Mucosa of rectum (tissue), 2 donors: ENCODE results near the gene RYR2.

Experiments used
- H3K27ac ChIP-seq, 2 donors: one replicate each; pipeline ENCODE4 v1.7.0; 2013; ENCODE audit warnings: inconsistent platforms in 2 of 2, low read depth in 2 of 2, low read length in 2 of 2
- H3K27me3 ChIP-seq, 2 donors: one replicate each; pipeline ENCODE4 v1.7.0; 2013; ENCODE audit warnings: low read length in 2 of 2; ENCODE audit not compliant: control insufficient read depth in 2 of 2, insufficient read depth in 2 of 2
- H3K36me3 ChIP-seq, 2 donors: one replicate each; pipeline ENCODE4 v1.7.0; 2013; ENCODE audit warnings: low read length in 2 of 2; ENCODE audit not compliant: control insufficient read depth in 2 of 2, insufficient read depth in 2 of 2
- H3K4me1 ChIP-seq, 2 donors: one replicate each; pipeline ENCODE4 v1.7.0; 2013; ENCODE audit warnings: low read length in 2 of 2, mild to moderate bottlenecking in 1 of 2; ENCODE audit not compliant: control insufficient read depth in 2 of 2, insufficient read depth in 2 of 2
- H3K4me3 ChIP-seq, 2 donors: one replicate each; pipeline ENCODE4 v1.7.0; 2013; ENCODE audit warnings: low read length in 2 of 2
- H3K9ac ChIP-seq, 2 donors: one replicate each; pipeline ENCODE4 v1.7.0; 2013; ENCODE audit warnings: low read length in 2 of 2, low read depth in 1 of 2, mild to moderate bottlenecking in 1 of 2
- H3K9me3 ChIP-seq, 2 donors: one replicate each; pipeline ENCODE4 v1.7.0; 2013; ENCODE audit warnings: low read length in 2 of 2; ENCODE audit not compliant: control insufficient read depth in 2 of 2
- donor health status: healthy.
- donor health status: Normal muscosa, but diverticular disease.

RYR2 gene

GRCh38 chr1:237542525-237543418, 500.8 kb downstream of the RYR2 start:
- no peaks in the 10 kb centered on the region for H3K9me3 ChIP-seq
- no peak overlapping the region for H3K9ac ChIP-seq
- H3K27ac ChIP-seq, result no peak overlapping the region
- H3K27me3 ChIP-seq, result no peaks in the 10 kb centered on the region
- H3K4me3 ChIP-seq, result no peak overlapping the region
- H3K36me3 ChIP-seq, result no peaks in the 10 kb centered on the region
- H3K4me1 ChIP-seq, result no peaks in the 10 kb centered on the region

GRCh38 chr1:237553078-237553477, 511.1 kb downstream of the RYR2 start:
- H3K4me3 ChIP-seq, result no peak overlapping the region
- no peaks in the 10 kb centered on the region for H3K27me3 ChIP-seq

GRCh38 chr1:237556911-237557310, 514.9 kb downstream of the RYR2 start:
- no peaks in the 10 kb centered on the region for H3K36me3 ChIP-seq
- no peaks in the 10 kb centered on the region for H3K27me3 ChIP-seq
- H3K9me3 ChIP-seq, result no peaks in the 10 kb centered on the region
- no peak overlapping the region for H3K4me3 ChIP-seq
- no peaks in the 10 kb centered on the region for H3K4me1 ChIP-seq
- no peak overlapping the region for H3K27ac ChIP-seq
- H3K9ac ChIP-seq, result no peak overlapping the region

More at GRCh38 chr1:237553078-237553477, 511.1 kb downstream of the RYR2 start:
- Histone ChIP-seq H3K9ac (no peak overlapping the region), H3K36me3 (no peaks in the 10 kb centered on the region), H3K4me1 (no peaks in the 10 kb centered on the region), H3K9me3 (no peaks in the 10 kb centered on the region), H3K27ac (no peak overlapping the region)

GRCh38 chr1:237562242-237562823, 520.3 kb downstream of the RYR2 start:
- Histone ChIP-seq H3K9ac (no peak overlapping the region), H3K27ac (no peak overlapping the region), H3K4me1 (no peaks in the 10 kb centered on the region), H3K36me3 (no peaks in the 10 kb centered on the region), H3K27me3 (no peaks in the 10 kb centered on the region), H3K9me3 (no peaks in the 10 kb centered on the region), H3K4me3 (no peak overlapping the region)

- no peaks in the 10 kb centered on the region for H3K4me1 ChIP-seq
- H3K4me3 ChIP-seq, result no peak overlapping the region
- no peaks in the 10 kb centered on the region for H3K9me3 ChIP-seq
- no peak overlapping the region for H3K9ac ChIP-seq
- no peak overlapping the region for H3K27ac ChIP-seq
- H3K27me3 ChIP-seq, result no peaks in the 10 kb centered on the region
- H3K36me3 ChIP-seq, result no peaks in the 10 kb centered on the region
These were observed 523.3 kb downstream of the RYR2 start for GRCh38 chr1:237565236-237565635.

GRCh38 chr1:237566581-237566980, 524.6 kb downstream of the RYR2 start:
- no peaks in the 10 kb centered on the region for H3K4me1 ChIP-seq
- no peak overlapping the region for H3K27ac ChIP-seq
- no peaks in the 10 kb centered on the region for H3K27me3 ChIP-seq
- H3K9me3 ChIP-seq, result no peaks in the 10 kb centered on the region
- no peaks in the 10 kb centered on the region for H3K36me3 ChIP-seq
- no peak overlapping the region for H3K9ac ChIP-seq
- H3K4me3 ChIP-seq, result no peak overlapping the region

- H3K4me1 ChIP-seq, result no peaks in the 10 kb centered on the region
These were observed 527.0 kb downstream of the RYR2 start for GRCh38 chr1:237568955-237569354.

GRCh38 chr1:237570530-237570929, 528.5 kb downstream of the RYR2 start:
- Histone ChIP-seq H3K4me1 (no peaks in the 10 kb centered on the region), H3K4me3 (no peak overlapping the region), H3K9me3 (no peaks in the 10 kb centered on the region), H3K27ac (no peak overlapping the region), H3K36me3 (no peaks in the 10 kb centered on the region), H3K27me3 (no peaks in the 10 kb centered on the region), H3K9ac (no peak overlapping the region)

More at GRCh38 chr1:237568955-237569354, 527.0 kb downstream of the RYR2 start:
- no peak overlapping the region for H3K27ac ChIP-seq
- no peak overlapping the region for H3K9ac ChIP-seq
- no peaks in the 10 kb centered on the region for H3K27me3 ChIP-seq
- no peak overlapping the region for H3K4me3 ChIP-seq
- no peaks in the 10 kb centered on the region for H3K9me3 ChIP-seq
- H3K36me3 ChIP-seq, result no peaks in the 10 kb centered on the region

GRCh38 chr1:237574536-237574935, 532.6 kb downstream of the RYR2 start:
- Histone ChIP-seq H3K4me3 (no peak overlapping the region), H3K27ac (no peak overlapping the region), H3K4me1 (no peaks in the 10 kb centered on the region), H3K9me3 (no peaks in the 10 kb centered on the region), H3K27me3 (no peaks in the 10 kb centered on the region), H3K9ac (no peak overlapping the region), H3K36me3 (no peaks in the 10 kb centered on the region)

- H3K9me3 ChIP-seq, result no peaks in the 10 kb centered on the region
- H3K27me3 ChIP-seq, result no peaks in the 10 kb centered on the region
- no peak overlapping the region for H3K4me3 ChIP-seq
- H3K9ac ChIP-seq, result no peak overlapping the region
- H3K36me3 ChIP-seq, result no peaks in the 10 kb centered on the region
- no peaks in the 10 kb centered on the region for H3K4me1 ChIP-seq
- H3K27ac ChIP-seq, result no peak overlapping the region
These were observed 536.6 kb downstream of the RYR2 start for GRCh38 chr1:237578540-237578939.
